ENCODE data around the gene SUMF1. TPM values are rescaled to one million over a fixed set of nuclear protein-coding genes. Genes with fewer than 3 reads are reported as not detected.

The SUMF1 gene
- total RNA-seq, 4 donors from 2014 or later, result 29.1 to 65.9 (median 48.0) TPM

DNA sequence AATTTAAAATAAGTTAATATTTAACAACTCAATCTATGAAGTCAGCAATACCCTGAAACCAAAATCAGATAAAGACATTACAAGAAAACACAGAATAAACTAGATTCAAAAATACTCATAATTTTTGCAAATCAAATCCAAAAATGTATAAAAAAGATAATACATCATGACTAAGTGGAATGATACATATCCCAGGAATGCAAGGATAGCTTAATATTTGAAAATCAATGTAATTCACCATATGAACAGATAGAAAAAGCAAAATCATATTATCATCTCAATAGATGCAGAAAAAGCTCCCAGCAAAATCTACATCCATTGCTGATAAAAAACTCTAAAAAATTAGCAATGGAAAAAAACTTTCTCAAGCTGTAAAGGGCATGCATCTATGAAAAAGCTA lies 93.4 kb downstream of the SUMF1 start:
- no peak for TF ChIP-seq POLR2A (IDR thresholded peaks at IDR 0.05)
- TF ChIP-seq, protein P1, sequence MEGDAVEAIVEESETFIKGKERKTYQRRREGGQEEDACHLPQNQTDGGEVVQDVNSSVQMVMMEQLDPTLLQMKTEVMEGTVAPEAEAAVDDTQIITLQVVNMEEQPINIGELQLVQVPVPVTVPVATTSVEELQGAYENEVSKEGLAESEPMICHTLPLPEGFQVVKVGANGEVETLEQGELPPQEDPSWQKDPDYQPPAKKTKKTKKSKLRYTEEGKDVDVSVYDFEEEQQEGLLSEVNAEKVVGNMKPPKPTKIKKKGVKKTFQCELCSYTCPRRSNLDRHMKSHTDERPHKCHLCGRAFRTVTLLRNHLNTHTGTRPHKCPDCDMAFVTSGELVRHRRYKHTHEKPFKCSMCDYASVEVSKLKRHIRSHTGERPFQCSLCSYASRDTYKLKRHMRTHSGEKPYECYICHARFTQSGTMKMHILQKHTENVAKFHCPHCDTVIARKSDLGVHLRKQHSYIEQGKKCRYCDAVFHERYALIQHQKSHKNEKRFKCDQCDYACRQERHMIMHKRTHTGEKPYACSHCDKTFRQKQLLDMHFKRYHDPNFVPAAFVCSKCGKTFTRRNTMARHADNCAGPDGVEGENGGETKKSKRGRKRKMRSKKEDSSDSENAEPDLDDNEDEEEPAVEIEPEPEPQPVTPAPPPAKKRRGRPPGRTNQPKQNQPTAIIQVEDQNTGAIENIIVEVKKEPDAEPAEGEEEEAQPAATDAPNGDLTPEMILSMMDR (IDR thresholded peaks at IDR 0.05), result no peak
- H3K4me1 ChIP-seq, result no peaks in the 10 kb centered on the region
- intact Hi-C loops (cut with DNase I), result no loop called here
- H3K27ac ChIP-seq, result no peak overlapping the region
- H3K36me3 ChIP-seq, result peaks cover 0 to 59% (median 0%) of the 10 kb centered on the region in 3 donors
- peaks cover 0 to 13% (median 10%) of the 10 kb centered on the region in 3 donors for H3K9me3 ChIP-seq
- H3K4me3 ChIP-seq, result no peak overlapping the region
- DNase-seq, result no peak
- H3K27me3 ChIP-seq, result no peaks in the 10 kb centered on the region

DNA sequence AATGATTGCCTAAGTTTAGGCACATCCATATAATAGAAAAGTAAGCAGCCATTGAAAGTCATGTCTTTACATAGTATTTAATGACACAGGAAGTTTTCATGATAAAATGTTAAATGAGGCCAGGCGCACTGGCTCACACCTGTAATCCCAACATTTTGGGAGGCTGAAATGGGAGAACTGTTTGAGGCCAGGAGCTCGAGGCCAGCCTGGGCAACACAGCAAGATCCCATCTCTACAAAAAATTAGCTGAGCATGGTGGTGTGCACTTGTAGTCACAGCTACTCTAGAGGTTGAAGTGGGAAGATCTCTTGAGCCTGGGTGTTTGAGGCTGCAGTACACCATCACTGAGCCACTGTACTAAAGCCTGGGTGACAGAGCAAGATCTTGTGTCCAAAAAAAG lies 104.5 kb downstream of the SUMF1 start:
- H3K27ac ChIP-seq, result no peak overlapping the region
- H3K9me3 ChIP-seq, result no peaks in the 10 kb centered on the region
- no peaks in the 10 kb centered on the region for H3K27me3 ChIP-seq
- H3K4me1 ChIP-seq, result no peaks in the 10 kb centered on the region
- peaks cover 0 to 16% (median 0%) of the 10 kb centered on the region in 3 donors for H3K36me3 ChIP-seq
- H3K4me3 ChIP-seq, result no peak overlapping the region
- 90 to 95% methylated on average over 2 of the region's 2 CpGs for WGBS, 2 donors
- TF ChIP-seq, protein P1 (IDR thresholded peaks at IDR 0.05), result no peak
- no peak for TF ChIP-seq POLR2A (IDR thresholded peaks at IDR 0.05)
- no peak for DNase-seq
- intact Hi-C loops (cut with DNase I), result no loop called here

DNA sequence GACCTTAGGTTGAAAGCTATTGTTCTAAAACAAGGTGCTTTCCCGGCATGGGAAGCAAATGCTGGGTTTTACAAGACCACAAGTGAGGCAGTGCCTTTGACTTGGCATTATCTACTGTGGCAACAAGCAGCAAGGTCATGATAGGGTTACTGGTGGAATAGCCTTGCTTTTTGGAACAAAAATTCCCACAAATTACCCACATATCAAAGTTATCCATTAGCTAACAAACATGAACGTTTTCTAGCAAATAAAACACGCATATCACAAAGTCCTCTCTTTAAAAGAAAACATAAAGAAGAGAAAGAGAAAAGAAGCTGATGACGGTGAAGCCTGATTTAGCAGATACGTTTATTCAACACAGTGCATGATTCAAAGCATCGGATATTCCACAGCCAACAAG lies 106.3 kb downstream of the SUMF1 start:
- Histone ChIP-seq H3K4me3 (no peak overlapping the region), H3K27ac (no peak overlapping the region), H3K9me3 (no peaks in the 10 kb centered on the region), H3K4me1 (peaks cover 0 to 8% (median 0%) of the 10 kb centered on the region in 3 donors), H3K27me3 (no peaks in the 10 kb centered on the region), H3K36me3 (peaks cover 0 to 16% (median 0%) of the 10 kb centered on the region in 3 donors)
- DNase-seq, result no peak
- WGBS, 2 donors, result 87 to 94% methylated on average over 6 of the region's 6 CpGs
- intact Hi-C loops (cut with DNase I), result no loop called here
- TF ChIP-seq, protein P1 (IDR thresholded peaks at IDR 0.05), result no peak
- TF ChIP-seq POLR2A (IDR thresholded peaks at IDR 0.05), result no peak

DNA sequence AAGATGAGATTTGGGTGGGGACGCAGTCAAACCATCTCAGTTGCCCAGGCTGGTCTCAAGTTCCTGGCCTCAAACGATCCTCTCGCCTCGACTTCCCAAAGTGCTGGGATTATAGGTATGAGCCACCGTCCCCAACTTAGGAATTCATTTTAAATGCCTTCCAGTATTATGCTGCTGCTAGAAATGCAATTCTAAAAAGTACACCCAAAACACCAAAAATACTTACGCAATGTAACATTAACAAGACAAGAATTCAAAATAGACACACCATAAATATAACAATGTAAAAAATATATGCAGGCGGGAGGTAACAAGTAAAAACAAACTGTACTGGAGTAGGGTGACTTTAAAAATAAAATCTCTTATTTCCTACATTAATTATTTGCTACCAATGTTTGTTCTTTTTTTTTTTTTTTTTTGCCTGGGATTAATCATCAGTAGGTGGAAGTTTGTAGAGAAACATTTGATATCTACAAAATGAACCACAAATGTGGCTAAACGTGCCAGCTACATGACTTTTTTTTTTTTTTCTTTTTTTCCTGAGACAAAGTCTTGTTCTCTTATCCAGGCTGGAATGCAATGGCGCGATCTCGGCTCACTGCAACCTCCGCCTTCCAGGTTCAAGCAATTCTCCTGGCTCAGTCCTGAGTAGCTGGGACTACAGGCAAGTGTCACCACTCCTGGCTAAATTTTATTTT lies 107.1 kb downstream of the SUMF1 start:
- Histone ChIP-seq H3K27ac (no peak overlapping the region), H3K9me3 (no peaks in the 10 kb centered on the region), H3K4me1 (peaks cover 0 to 15% (median 0%) of the 10 kb centered on the region in 3 donors), H3K27me3 (no peaks in the 10 kb centered on the region), H3K4me3 (no peak overlapping the region), H3K36me3 (peaks cover 0 to 16% (median 0%) of the 10 kb centered on the region in 3 donors)
- intact Hi-C loops (cut with DNase I), result no loop called here
- 81 to 92% methylated on average over 12 of the region's 12 CpGs for WGBS, 2 donors
- no peak for DNase-seq
- no peak for TF ChIP-seq POLR2A (IDR thresholded peaks at IDR 0.05)
- TF ChIP-seq, protein P1 (IDR thresholded peaks at IDR 0.05), result no peak

- intact Hi-C loops (cut with DNase I), result no loop called here
- Histone ChIP-seq H3K9me3 (no peaks in the 10 kb centered on the region), H3K4me1 (peaks cover 0 to 15% (median 0%) of the 10 kb centered on the region in 3 donors), H3K36me3 (peaks cover 0 to 16% (median 0%) of the 10 kb centered on the region in 3 donors), H3K4me3 (no peak overlapping the region), H3K27me3 (no peaks in the 10 kb centered on the region), H3K27ac (no peak overlapping the region)
- 72 to 87% methylated on average over 4 of the region's 4 CpGs for WGBS, 2 donors
- TF ChIP-seq, protein P1 (IDR thresholded peaks at IDR 0.05), result no peak
- TF ChIP-seq POLR2A (IDR thresholded peaks at IDR 0.05), result no peak
- no peak for DNase-seq
These were observed 108.8 kb downstream of the SUMF1 start for GRCh38 chr3:4358273-4358672.
